ENCODE results near the gene TGM4.
"Not testable (repeated sequence)": the region's sequence is repeated elsewhere in the genome, so short reads cannot be mapped to it uniquely, and the experiment has no call there.

The TGM4 gene

GRCh38 chr3:44874308-44874707 lies at the start of gene TGM4:
Gene TGM4, plus strand, starts transcription at chr3:44874608. Its CDS starts 71 bp downstream, at chr3:44874679.
- DNase-seq: no peak

DNA sequence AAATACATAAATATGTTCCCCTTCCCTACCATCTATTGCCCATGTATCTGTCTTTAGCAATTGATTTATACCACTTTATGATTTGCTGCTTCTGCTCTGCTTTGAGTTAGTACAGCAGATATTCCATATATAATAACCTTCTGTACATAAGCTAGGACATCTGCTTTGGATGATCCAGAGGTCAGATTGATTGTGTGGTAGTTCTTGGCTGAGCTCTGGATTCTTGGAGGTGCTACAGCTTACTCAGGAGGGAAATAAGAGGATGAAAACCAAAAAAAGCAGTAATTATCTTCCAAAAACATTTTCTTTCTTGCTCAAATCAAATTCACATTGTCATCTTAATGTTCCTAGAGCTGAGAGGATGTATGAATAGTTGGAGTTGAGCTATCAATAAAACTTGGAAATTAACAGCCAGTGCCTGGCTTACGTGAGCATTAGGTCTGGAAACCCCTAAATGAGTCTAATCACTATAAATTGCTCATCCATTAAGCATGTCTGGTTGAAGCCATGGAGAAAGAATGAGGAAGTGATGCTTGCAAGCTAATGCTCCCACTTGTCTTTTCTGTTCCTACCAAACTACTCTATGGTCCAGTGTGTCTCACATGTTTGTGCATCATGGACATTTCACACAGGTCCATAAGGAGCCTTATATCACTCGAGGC lies 49.0 kb upstream of the TGM4 start:
- no peak for DNase-seq

DNA sequence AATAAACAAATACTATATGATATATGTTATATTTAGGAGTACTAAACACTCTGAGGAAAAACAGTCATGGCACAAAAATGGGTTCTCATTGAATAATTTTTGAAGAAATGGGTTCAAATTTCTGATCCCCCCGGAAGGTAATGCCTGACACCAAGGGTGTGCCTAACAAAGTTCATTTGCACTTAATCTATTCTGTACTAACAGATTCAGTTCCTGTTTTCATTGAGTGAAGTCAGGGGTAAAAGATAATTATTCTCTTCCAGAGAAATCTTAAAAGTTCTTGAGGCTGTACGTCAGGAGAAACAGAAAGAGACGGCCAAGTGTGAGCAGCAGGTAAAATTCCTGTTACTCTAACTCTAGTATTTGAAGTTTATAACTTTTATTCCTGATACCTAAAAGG lies 47.2 kb upstream of the TGM4 start:
- no peak for DNase-seq

GRCh38 chr3:44831232-44831631 lies 43.2 kb upstream of the TGM4 start:
- DNase-seq: no peak

GRCh38 chr3:44832032-44832431 lies 42.4 kb upstream of the TGM4 start:
- no peak for DNase-seq

GRCh38 chr3:44832965-44833364 lies 41.4 kb upstream of the TGM4 start:
- no peak for DNase-seq

DNA sequence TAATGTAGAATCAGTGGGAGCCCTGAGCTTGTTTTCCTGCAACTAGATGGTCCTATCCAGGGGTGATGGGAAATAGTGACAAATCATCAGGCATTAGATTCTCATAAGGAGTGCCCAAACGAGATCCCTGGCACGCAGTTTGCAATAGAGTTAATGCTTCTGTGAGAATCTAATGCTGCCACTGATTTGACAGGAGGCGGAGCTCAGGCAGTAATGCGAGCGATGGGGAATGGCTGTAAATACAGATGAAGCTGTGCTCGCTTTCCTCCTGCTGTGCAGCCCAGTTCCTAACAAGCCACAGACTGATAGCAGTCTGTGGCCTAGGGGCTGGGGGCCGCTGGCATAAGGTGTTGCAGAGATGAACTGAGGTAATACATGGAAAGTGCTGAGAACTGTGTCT lies 41.0 kb upstream of the TGM4 start:
- DNase-seq: no peak

DNA sequence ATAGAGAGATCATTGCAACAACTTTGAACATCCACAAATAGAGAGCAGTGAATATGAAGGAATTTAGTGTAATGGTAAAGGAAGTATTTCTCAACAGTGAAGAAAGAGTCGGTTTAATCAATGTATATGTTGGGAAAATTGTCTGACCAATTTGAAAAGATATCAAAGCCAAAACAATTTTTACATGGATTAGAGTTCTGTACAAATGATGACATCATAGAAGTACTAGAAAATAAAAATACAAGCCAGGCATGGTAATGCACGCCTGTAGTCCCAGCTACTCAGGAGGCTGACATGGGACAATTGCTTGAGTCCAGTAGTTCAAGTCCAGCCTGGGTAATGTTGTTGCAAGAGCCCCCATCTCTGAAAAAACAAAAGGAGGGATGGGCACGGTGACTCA lies 38.7 kb upstream of the TGM4 start:
- DNase-seq: no peak

- DNase-seq: no peak
These were observed 32.0 kb upstream of the TGM4 start for GRCh38 chr3:44842376-44842775.

GRCh38 chr3:44845528-44846520 lies 28.6 kb upstream of the TGM4 start:
- no peak for DNase-seq

DNA sequence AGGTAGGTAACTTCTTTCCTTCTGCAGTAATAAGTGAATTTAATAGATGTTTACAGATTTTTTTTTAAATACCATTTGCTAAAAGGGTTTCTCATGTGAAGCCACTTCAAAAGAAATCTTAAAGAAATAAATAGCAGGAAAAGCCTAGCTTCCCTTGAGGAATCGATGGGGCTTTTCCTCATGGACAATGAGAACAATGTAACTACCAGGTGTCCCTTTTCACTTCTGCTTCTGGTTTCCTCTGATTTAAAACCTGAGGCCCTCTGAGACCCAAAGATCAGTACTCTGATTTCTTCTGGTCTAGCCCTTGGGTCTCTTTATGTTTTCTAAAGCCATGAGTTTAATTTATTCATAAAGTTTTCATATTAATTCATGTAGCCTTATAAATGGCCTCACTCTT lies 25.8 kb upstream of the TGM4 start:
- no peak for DNase-seq

- DNase-seq: not testable (repeated sequence)
These were observed 17.7 kb upstream of the TGM4 start for GRCh38 chr3:44856663-44857062.

DNA sequence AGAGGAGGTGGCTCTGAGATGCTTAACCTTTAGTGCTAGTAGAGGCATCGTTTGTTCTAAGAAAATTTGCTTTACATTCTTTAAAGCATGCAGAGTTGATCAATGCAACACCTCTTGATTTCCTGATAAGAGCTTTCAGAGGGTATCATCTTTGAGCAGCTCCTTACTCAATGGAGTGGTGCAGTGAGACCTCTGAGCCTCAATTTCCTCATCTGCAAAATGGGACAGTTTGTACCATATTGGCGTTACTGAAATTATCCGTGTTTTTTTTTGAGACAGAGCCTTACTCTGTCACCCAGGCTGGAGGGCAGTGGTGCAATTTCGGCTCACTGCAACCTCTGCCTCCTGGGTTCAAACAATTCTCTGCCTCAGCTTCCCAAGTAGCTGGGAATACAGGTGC lies 14.3 kb upstream of the TGM4 start:
- DNase-seq: no peak

GRCh38 chr3:44861412-44862225 lies 12.8 kb upstream of the TGM4 start, which contains the start of gene TMEM42:
Gene TMEM42, plus strand, starts transcription at chr3:44861912. Its CDS starts 13 bp downstream, at chr3:44861925.
- peak; percentile 81 for DNase-seq

- no peak for DNase-seq
These were observed 12.2 kb upstream of the TGM4 start for GRCh38 chr3:44862226-44862637.

DNA sequence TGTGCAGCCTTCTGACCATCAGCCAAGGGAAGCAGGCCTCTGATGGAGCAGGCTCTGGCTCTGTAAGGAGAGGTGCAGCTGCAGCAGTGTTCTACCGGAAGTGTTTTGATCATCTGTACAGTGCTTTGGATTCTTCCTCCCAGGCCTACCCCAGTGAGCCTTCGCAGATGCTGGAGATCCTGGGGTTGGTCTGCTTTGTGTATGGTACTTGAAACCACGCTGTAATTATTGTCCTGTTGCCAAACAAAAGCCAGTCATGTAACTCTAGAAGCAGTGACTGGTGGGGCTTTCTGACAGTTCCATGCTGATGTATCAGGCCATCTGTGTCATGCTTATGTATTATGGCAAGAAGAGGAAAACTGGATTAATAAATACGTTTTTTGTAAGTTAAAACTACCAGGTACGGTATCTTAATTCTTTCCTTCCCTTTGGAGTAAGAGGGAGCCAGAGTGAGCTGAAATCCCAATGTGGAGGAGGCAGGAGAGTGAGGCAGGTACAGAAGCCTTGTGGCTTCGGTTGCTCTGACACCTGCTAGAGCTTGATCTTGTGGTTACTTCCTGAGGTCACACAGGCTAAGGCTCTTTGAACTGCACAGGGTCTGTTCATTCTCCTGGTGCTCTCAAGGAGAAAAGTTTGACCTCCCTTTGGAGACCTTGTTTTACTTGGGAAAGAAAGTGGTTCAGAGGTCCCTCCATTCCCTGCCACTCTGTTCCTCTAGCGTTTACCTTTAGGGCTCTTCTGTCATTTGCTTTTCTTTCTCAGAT lies 9.0 kb upstream of the TGM4 start:
- no peak for DNase-seq

DNA sequence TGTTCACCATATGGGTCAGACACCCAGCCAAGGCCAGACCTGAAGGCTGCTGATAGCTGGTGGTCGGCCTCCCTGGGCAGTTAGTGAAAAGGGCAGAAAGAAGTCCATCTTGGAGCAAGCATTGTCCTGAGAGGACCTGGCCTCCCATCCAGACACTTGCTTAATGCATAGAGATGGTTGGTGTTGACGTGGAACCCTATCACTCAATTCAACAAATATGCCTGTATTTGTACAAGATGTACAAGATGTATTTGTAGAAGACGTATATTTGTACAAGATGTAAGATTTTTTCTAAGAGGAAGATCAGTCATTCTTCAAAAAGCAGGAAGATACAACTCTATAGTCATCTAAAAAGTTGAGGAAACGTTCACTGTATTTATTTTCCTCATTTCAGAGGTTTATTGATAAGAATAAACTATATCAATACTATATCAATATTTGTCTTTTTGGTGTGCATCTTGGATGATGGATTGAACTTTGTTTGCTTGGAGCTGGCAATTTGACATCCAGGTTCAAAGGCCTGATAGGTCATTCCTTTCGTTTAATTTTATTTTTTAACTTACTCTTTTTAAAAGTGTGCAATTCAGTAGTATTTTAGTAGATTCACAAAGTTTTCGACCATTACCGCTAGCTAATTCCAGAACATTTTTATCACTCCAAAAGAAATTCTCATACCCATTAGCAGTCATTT lies 6.8 kb upstream of the TGM4 start:
- no peak for DNase-seq

DNA sequence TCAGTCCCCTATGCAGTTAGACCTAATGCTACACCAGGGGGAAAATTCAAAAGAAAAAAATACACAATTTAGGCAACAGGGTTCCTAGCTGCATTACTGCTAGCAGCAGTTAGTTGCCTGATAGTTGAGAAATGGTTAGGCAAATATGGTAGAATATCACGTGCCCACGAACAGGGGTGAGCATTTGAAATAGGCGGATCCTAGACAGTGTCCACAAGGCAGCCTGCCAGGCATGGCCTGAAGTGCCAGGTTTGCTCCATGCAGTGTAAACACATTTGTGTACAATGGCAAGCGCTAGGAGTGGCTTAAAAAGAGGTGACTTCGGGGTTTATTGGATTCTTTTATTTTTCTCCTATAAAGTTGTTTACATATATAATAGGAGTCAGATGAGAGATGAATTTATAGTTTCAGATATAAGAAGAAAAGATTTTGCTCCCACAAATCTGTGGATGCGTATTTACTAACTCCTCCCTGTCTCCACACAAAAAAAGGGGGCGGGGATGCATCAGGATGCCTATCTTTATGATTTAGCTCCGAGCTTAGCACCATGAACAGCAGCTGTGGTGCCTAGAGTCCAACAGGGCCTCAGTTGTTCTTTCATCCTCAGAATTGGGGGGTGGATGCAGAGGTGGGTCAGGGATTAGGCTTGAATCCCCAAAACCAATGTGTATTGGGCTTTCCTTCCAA lies 3.9 kb upstream of the TGM4 start:
- no peak for DNase-seq

DNA sequence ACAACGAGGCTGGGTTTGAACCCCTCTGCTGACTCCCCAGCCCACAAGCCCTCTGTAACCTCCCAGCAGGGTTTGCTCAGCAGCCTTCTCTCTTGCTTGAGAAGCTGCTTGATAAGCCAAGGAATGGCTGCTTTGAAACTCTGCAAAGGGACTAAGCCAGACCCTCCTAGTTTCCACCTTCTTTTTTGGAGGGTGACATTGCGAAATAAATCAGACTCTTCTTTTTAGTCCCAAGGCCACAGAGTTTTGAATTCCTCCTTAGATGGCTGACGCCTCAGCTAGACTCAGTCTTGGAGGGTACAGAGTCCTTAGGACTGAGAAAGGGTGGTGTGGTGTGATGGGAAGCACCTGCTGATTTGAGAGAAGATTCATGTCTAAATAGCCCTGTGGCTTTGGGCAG lies 1.2 kb downstream of the TGM4 start:
- no peak for DNase-seq

DNA sequence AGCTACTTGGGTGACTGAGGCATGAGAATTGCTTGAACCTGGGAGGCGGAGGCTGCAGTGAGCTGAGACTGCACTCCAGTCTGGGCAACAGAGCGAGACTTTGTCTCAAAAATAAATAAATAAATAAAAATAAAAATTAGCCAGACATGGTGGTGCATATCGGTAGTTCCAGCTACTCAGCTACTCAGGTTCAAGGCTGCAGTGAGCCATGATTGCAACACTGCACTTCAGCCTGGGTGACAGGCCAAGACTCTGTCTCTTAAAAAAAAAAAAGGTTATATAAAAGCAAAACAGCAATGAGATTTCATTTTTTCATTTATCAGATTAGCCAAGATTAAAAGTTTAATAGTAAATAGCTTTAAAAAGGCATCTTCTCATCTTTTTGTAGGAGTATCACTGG lies 2.9 kb downstream of the TGM4 start:
- no peak for DNase-seq

DNA sequence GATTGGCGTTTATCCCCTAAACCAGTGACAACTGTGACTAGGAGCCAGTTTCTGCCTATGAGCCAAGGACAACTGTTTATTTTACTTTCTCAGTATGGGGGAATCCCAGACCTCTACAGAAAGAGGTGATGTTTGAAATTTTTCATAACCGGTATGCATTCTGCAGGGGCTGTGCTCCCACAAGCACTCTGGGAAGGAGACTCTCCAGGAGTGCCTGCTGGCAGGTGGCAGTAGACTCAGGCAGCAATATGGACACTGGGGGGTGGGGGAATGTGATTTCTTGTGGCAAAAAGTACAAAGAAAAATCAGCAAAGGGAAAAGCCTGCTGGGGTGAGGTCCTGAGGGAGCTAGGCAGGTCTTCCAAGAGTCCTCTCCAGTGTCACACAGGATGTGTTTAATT lies 5.9 kb downstream of the TGM4 start:
- DNase-seq: no peak

Measured in activated effector memory CD4-positive, alpha-beta T cell treated with Interleukin-2 at 50 U/mL for 16 hours (primary cell).